Measurements from ENCODE around the gene CYFIP2. TPM values are rescaled to one million over a fixed set of nuclear protein-coding genes. Genes with fewer than 3 reads are reported as not detected.

CYFIP2 gene
- polyA plus RNA-seq, 1 donor from 2014 or later: 59.7 TPM

- Histone ChIP-seq H3K27ac (ENCODE audit: low read length) (no peak overlapping the region), H3K9me3 (ENCODE audit: low read length) (no peaks in the 10 kb centered on the region), H3K4me2 (ENCODE audit: low read length) (no peak overlapping the region), H3K4me3 (ENCODE audit: low read length) (no peak overlapping the region), H3K36me3 (ENCODE audit: insufficient read depth, low read length) (peaks cover 26% of the 10 kb centered on the region), H4K20me1 (ENCODE audit: insufficient read depth) (no peaks in the 10 kb centered on the region), H3K79me2 (replicated peaks; ENCODE audit: insufficient read depth, low read length) (no peaks in the 10 kb centered on the region), H3K9ac (ENCODE audit: low read length) (no peak overlapping the region), H3K9me2 (ENCODE audit: insufficient read depth, low read length) (no peaks in the 10 kb centered on the region), H2AFZ (ENCODE audit: low read depth, low read length) (no peak overlapping the region), H3K27me3 (ENCODE audit: insufficient read depth, low read depth, low read length) (no peaks in the 10 kb centered on the region), H3F3A (ENCODE audit: insufficient read depth, low read length, poor library complexity, severe bottlenecking) (no peaks in the 10 kb centered on the region)
- TF ChIP-seq TAF1 (IDR thresholded peaks at IDR 0.05; ENCODE audit: low read depth): no peak
- no peak for TF ChIP-seq EP300 (conservative IDR thresholded peaks at IDR 0.05; ENCODE audit: poor library complexity, severe bottlenecking)
- TF ChIP-seq MXI1 (conservative IDR thresholded peaks at IDR 0.05; ENCODE audit: poor library complexity, severe bottlenecking): no peak
- no peak for TF ChIP-seq CTCF (IDR thresholded peaks at IDR 0.05; ENCODE audit: poor library complexity, severe bottlenecking)
- TF ChIP-seq EZH2 (IDR thresholded peaks at IDR 0.05; ENCODE audit: borderline replicate concordance, insufficient read depth, low read length, poor library complexity, severe bottlenecking): no peak
- TF ChIP-seq, protein P1, sequence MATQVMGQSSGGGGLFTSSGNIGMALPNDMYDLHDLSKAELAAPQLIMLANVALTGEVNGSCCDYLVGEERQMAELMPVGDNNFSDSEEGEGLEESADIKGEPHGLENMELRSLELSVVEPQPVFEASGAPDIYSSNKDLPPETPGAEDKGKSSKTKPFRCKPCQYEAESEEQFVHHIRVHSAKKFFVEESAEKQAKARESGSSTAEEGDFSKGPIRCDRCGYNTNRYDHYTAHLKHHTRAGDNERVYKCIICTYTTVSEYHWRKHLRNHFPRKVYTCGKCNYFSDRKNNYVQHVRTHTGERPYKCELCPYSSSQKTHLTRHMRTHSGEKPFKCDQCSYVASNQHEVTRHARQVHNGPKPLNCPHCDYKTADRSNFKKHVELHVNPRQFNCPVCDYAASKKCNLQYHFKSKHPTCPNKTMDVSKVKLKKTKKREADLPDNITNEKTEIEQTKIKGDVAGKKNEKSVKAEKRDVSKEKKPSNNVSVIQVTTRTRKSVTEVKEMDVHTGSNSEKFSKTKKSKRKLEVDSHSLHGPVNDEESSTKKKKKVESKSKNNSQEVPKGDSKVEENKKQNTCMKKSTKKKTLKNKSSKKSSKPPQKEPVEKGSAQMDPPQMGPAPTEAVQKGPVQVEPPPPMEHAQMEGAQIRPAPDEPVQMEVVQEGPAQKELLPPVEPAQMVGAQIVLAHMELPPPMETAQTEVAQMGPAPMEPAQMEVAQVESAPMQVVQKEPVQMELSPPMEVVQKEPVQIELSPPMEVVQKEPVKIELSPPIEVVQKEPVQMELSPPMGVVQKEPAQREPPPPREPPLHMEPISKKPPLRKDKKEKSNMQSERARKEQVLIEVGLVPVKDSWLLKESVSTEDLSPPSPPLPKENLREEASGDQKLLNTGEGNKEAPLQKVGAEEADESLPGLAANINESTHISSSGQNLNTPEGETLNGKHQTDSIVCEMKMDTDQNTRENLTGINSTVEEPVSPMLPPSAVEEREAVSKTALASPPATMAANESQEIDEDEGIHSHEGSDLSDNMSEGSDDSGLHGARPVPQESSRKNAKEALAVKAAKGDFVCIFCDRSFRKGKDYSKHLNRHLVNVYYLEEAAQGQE (IDR thresholded peaks at IDR 0.05; ENCODE audit: borderline replicate concordance): no peak
- TF ChIP-seq POLR2AphosphoS5 (IDR thresholded peaks at IDR 0.05): no peak
- TF ChIP-seq RAD21 (conservative IDR thresholded peaks at IDR 0.05): no peak
- TF ChIP-seq SMC3 (conservative IDR thresholded peaks at IDR 0.05; ENCODE audit: poor library complexity): no peak
Observed at GRCh38 chr5:157362012-157362411, 96.1 kb downstream of the CYFIP2 start.

DNA sequence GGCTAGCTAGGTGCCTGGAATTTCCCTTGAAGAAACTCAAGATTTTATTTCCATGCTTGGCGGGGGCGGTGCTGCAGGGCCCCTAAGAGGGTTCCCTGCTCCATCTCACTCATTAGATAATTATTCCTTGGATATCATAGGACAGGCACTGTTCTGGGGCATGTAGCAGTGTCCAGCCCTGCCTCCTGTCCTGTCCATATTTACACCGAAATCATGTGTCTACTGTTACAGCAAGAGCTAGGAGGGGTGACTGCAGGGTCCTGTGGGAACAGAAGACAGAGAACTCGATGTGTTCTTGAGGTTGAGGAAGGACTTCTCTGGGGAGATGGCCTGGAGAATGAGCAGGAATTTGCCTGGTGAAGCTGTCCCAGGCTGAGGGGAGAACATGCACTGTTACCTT, 96.6 kb downstream of the CYFIP2 start:
- Histone ChIP-seq H3K36me3 (ENCODE audit: insufficient read depth, low read length) (peaks cover 26% of the 10 kb centered on the region), H3K9me2 (ENCODE audit: insufficient read depth, low read length) (no peaks in the 10 kb centered on the region), H2AFZ (ENCODE audit: low read depth, low read length) (no peak overlapping the region), H3K27me3 (ENCODE audit: insufficient read depth, low read depth, low read length) (no peaks in the 10 kb centered on the region), H3K27ac (ENCODE audit: low read length) (no peak overlapping the region), H4K20me1 (ENCODE audit: insufficient read depth) (no peaks in the 10 kb centered on the region), H3K79me2 (replicated peaks; ENCODE audit: insufficient read depth, low read length) (no peaks in the 10 kb centered on the region), H3F3A (ENCODE audit: insufficient read depth, low read length, poor library complexity, severe bottlenecking) (no peaks in the 10 kb centered on the region), H3K9me3 (ENCODE audit: low read length) (no peaks in the 10 kb centered on the region), H3K4me2 (ENCODE audit: low read length) (no peak overlapping the region), H3K9ac (ENCODE audit: low read length) (no peak overlapping the region), H3K4me3 (ENCODE audit: low read length) (no peak overlapping the region)
- TF ChIP-seq EP300 (conservative IDR thresholded peaks at IDR 0.05; ENCODE audit: poor library complexity, severe bottlenecking): no peak
- no peak for TF ChIP-seq SMC3 (conservative IDR thresholded peaks at IDR 0.05; ENCODE audit: poor library complexity)
- TF ChIP-seq POLR2AphosphoS5 (IDR thresholded peaks at IDR 0.05): no peak
- no peak for TF ChIP-seq EZH2 (IDR thresholded peaks at IDR 0.05; ENCODE audit: borderline replicate concordance, insufficient read depth, low read length, poor library complexity, severe bottlenecking)
